GM23248 (cell line): Measurements from ENCODE around the gene GCSAM. TPM values are rescaled to one million over a fixed set of nuclear protein-coding genes. Genes with fewer than 3 reads are reported as not detected.

Experiments used
- DNase-seq: peaks from one replicate; pipeline ENCODE4 v3.0.0-alpha.2; 2015
- H2AFZ ChIP-seq: fragments of 200-600 bp; sonication (generic); 2 replicates; pipeline ENCODE4 v1.6.1; 2016; ENCODE audit warnings: antibody characterized with exemption
- H3F3A ChIP-seq: fragments of 200-600 bp; sonication (generic); 2 replicates; pipeline ENCODE4 v1.6.1; 2016; ENCODE audit warnings: mild to moderate bottlenecking, antibody characterized with exemption, mixed run types; ENCODE audit not compliant: insufficient read depth
- H3K27ac ChIP-seq: fragments of 200-600 bp; sonication (generic); 2 replicates; pipeline ENCODE4 v1.5.1; 2016; ENCODE audit warnings: mild to moderate bottlenecking
- H3K27me3 ChIP-seq: fragments of 200-600 bp; sonication (generic); replicated peaks from 2 replicates; pipeline ENCODE4 v1.6.1; 2016; ENCODE audit warnings: mild to moderate bottlenecking; ENCODE audit not compliant: insufficient read depth
- H3K36me3 ChIP-seq: fragments of 200-600 bp; sonication (generic); 2 replicates; pipeline ENCODE4 v1.6.1; 2016; ENCODE audit warnings: low read depth, mild to moderate bottlenecking
- H3K4me1 ChIP-seq: fragments of 200-600 bp; sonication (generic); 2 replicates; pipeline ENCODE4 v1.6.1; 2016; ENCODE audit warnings: mild to moderate bottlenecking; ENCODE audit not compliant: insufficient read depth
- H3K4me2 ChIP-seq: fragments of 200-600 bp; sonication (generic); one replicate; pipeline ENCODE4 v1.6.1; 2016; ENCODE audit warnings: mild to moderate bottlenecking; ENCODE audit not compliant: unreplicated experiment
- H3K4me3 ChIP-seq: fragments of 200-600 bp; sonication (generic); 2 replicates; pipeline ENCODE4 v1.5.1; 2016; ENCODE audit warnings: mild to moderate bottlenecking
- H3K79me2 ChIP-seq: fragments of 200-600 bp; sonication (generic); 2 replicates; pipeline ENCODE4 v1.6.1; 2016; ENCODE audit warnings: mild to moderate bottlenecking; ENCODE audit not compliant: insufficient read depth
- H3K9ac ChIP-seq: fragments of 200-600 bp; sonication (generic); 2 replicates; pipeline ENCODE4 v1.6.1; 2016; ENCODE audit warnings: mild to moderate bottlenecking
- H3K9me2 ChIP-seq: fragments of 200-600 bp; sonication (generic); 2 replicates; pipeline ENCODE4 v1.6.1; 2016; ENCODE audit warnings: mixed run types, mild to moderate bottlenecking, moderate library complexity; ENCODE audit not compliant: insufficient read depth
- H3K9me3 ChIP-seq: fragments of 200-600 bp; sonication (generic); one replicate; pipeline ENCODE4 v1.6.1; 2017; ENCODE audit warnings: low read depth
- H4K20me1 ChIP-seq: fragments of 200-600 bp; sonication (generic); 2 replicates; pipeline ENCODE4 v1.6.0; 2016; ENCODE audit not compliant: insufficient read depth
- EZH2 ChIP-seq: fragments of 200-600 bp; sonication (generic); IDR thresholded peaks from 2 replicates; pipeline ENCODE4 v1.6.1; 2018; ENCODE audit warnings: antibody characterized with exemption, mild to moderate bottlenecking; ENCODE audit not compliant: insufficient read depth, poor library complexity, severe bottlenecking
- EZH2phosphoT487 ChIP-seq: fragments of 200-600 bp; sonication (generic); IDR thresholded peaks from 2 replicates; pipeline ENCODE4 v1.6.1; 2018; ENCODE audit warnings: antibody characterized with exemption, moderate library complexity, mild to moderate bottlenecking, low read depth; ENCODE audit not compliant: insufficient read depth
- WGBS, 2 experiments: methylation state at CpG; one replicate each; pipeline ENCODE4 v1.1.6; 2015 to 2017; ENCODE audit warnings: low lambda C conversion rate in 2 of 2, low coverage in 1 of 2; ENCODE audit errors: missing lambda C conversion rate in 2 of 2; 5-methylcytosine and 5-hydroxymethylcytosine counted together
- in situ Hi-C: fragments of 300-500 bp; cut with MboI; formaldehyde crosslinking; loops from 2 replicates; pipeline ENCODE4 v1.15.0; 2020
- polyA plus RNA-seq: library from polyadenylated mRNA; unstranded; fragments of >200 nt; fragmentation: Nextera tagmentation; extraction: Ambion mirVana; gene quantifications from 2 replicates; pipeline ENCODE4 v1.2.1, GENCODE V29; 2016
- total RNA-seq: library from RNA; depleted of rRNA; stranded (reverse); fragments of >200 nt; shearing (Covaris generic); gene quantifications from 2 replicates; pipeline ENCODE4 v1.2.3, GENCODE V29; 2014

GCSAM gene
- total and polyA plus RNA-seq, 2 experiments from 2014 or later, result 0.20 TPM; not detected in 1

GRCh38 chr3:112132088-112132487, 960 bp downstream of the GCSAM start:
- Histone ChIP-seq H3K9ac (no peak overlapping the region), H3K4me2 (no peak overlapping the region), H4K20me1 (no peaks in the 10 kb centered on the region), H3K9me2 (no peaks in the 10 kb centered on the region), H3F3A (no peaks in the 10 kb centered on the region), H3K27me3 (no peaks in the 10 kb centered on the region), H3K4me3 (no peak overlapping the region), H3K79me2 (no peaks in the 10 kb centered on the region), H3K27ac (no peak overlapping the region), H3K9me3 (no peaks in the 10 kb centered on the region), H3K36me3 (no peaks in the 10 kb centered on the region), H2AFZ (no peak overlapping the region), H3K4me1 (peaks cover 8% of the 10 kb centered on the region; the same call in 1 of the 2 replicates)
- no peak for DNase-seq
- TF ChIP-seq EZH2phosphoT487 (no peak), EZH2 (no peak)
- in situ Hi-C loops, result loop anchor here (25.0 kb wide), 1 partner anchor 380 kb away; no protein-coding TSS in a partner anchor
- WGBS, 2 experiments, result 88 to 93% methylated on average over 3 of the region's 3 CpGs

DNA sequence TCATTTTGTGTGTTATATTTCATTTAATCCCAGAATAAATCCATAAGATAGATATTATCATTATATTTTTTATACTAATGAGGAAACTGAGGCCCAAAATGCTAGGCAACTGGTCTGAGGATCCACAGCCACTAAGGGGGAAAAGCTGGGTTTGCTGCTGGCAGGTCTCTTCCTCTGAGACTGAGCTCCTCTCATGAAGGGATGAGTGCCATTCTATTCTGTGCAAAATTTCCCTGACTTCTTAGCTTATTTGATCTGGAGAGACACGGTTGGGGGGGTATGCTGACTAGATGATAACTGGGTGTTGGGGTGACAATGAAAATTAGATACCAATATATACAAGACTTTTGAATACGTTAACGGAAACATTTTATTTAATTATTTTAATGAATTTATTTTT, 1.9 kb downstream of the GCSAM start:
- H3K4me2 ChIP-seq, result no peak overlapping the region
- no peak for DNase-seq
- H3F3A ChIP-seq, result no peaks in the 10 kb centered on the region
- no peaks in the 10 kb centered on the region for H4K20me1 ChIP-seq
- TF ChIP-seq EZH2, result no peak
- TF ChIP-seq EZH2phosphoT487, result no peak
- in situ Hi-C loops, result loop anchor here (25.0 kb wide), 1 partner anchor 381 kb away; no protein-coding TSS in a partner anchor
- H3K27ac ChIP-seq, result no peak overlapping the region
- no peak overlapping the region for H3K9ac ChIP-seq
- no peaks in the 10 kb centered on the region for H3K36me3 ChIP-seq
- peaks cover 8% of the 10 kb centered on the region; the same call in 1 of the 2 replicates for H3K4me1 ChIP-seq
- no peaks in the 10 kb centered on the region for H3K27me3 ChIP-seq
- no peaks in the 10 kb centered on the region for H3K79me2 ChIP-seq
- H3K9me2 ChIP-seq, result no peaks in the 10 kb centered on the region
- H3K4me3 ChIP-seq, result no peak overlapping the region
- WGBS, 2 experiments, result 79 to 81% methylated on average over 3 of the region's 3 CpGs
- H2AFZ ChIP-seq, result no peak overlapping the region
- no peaks in the 10 kb centered on the region for H3K9me3 ChIP-seq

DNA sequence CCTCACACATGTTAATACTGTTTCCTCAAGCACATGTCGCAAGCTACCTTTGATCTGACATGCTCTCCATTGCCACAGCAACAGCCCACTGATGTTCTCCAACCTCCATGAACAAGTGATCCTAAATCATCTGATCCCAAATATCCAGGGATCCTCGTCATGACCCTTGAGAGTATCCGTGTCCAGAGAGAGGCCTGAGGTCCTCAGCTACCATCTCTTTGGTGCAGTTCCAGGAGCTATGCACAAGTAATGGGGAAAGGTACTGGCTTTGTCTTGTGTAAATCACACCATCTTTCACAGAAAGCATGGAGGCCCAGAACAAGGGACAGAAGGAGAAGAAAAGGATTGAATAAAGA, 2.4 kb downstream of the GCSAM start:
- no peaks in the 10 kb centered on the region for H3K79me2 ChIP-seq
- no peak overlapping the region for H3K4me2 ChIP-seq
- no peaks in the 10 kb centered on the region for H3K36me3 ChIP-seq
- in situ Hi-C loops, result loop anchor here (25.0 kb wide), 1 partner anchor 382 kb away; no protein-coding TSS in a partner anchor
- H2AFZ ChIP-seq, result no peak overlapping the region
- TF ChIP-seq EZH2phosphoT487, result no peak
- no peak for TF ChIP-seq EZH2
- H3K4me3 ChIP-seq, result no peak overlapping the region
- no peaks in the 10 kb centered on the region for H3K9me3 ChIP-seq
- no peaks in the 10 kb centered on the region for H3F3A ChIP-seq
- no peaks in the 10 kb centered on the region for H4K20me1 ChIP-seq
- H3K4me1 ChIP-seq, result peaks cover 8% of the 10 kb centered on the region; the same call in 1 of the 2 replicates
- no peaks in the 10 kb centered on the region for H3K9me2 ChIP-seq
- H3K9ac ChIP-seq, result no peak overlapping the region
- 86 to 99% methylated on average over 3 of the region's 3 CpGs for WGBS, 2 experiments
- no peaks in the 10 kb centered on the region for H3K27me3 ChIP-seq
- DNase-seq, result no peak
- H3K27ac ChIP-seq, result no peak overlapping the region

DNA sequence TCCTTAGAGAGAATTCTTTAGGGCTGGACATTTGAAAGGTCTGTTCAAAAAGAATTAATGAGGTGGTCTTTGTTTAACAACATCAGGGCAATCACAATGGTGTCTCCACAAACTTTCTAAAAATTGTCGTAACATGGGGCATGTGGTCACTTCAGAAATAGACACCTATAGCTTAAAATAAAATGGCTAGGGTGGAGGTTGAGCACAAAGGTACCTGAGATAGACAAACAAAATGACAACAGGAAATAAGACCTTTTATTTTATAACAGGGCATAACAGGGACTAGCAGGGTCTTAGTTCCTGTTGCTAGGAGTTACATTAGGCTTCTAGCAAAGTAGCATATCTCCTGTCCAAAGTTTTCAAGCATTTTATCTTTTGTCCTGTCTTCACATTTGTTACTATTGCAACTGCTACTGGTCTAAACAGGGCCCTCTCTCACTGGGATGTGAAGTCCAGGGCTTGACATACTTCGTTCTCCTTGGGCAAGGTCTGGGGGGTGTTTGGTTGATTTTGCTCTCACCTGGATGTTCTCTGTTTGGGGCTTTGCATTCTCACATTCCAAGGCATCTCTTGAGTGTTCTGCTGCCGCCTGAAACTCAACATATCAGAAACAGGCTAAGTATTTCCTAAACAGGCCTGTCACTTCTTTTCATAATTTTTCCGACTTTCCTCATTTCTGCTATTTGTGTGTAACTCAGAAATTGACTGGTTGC, 3.0 kb downstream of the GCSAM start:
- Histone ChIP-seq H3K4me1 (peaks cover 8% of the 10 kb centered on the region; the same call in 1 of the 2 replicates), H3K9me2 (no peaks in the 10 kb centered on the region), H3F3A (no peaks in the 10 kb centered on the region), H3K36me3 (no peaks in the 10 kb centered on the region), H3K27me3 (no peaks in the 10 kb centered on the region), H3K79me2 (no peaks in the 10 kb centered on the region), H3K9ac (no peak overlapping the region), H2AFZ (no peak overlapping the region), H4K20me1 (no peaks in the 10 kb centered on the region), H3K4me3 (no peak overlapping the region), H3K9me3 (no peaks in the 10 kb centered on the region), H3K27ac (no peak overlapping the region), H3K4me2 (no peak overlapping the region)
- in situ Hi-C loops, result loop anchor here (25.0 kb wide), 1 partner anchor 382 kb away; no protein-coding TSS in a partner anchor
- no peak for DNase-seq
- no peak for TF ChIP-seq EZH2phosphoT487
- TF ChIP-seq EZH2, result no peak
- 67 to 70% methylated on average over 4 of the region's 4 CpGs for WGBS, 2 experiments
